NCI-H1694 treated with DMSO at 0.1 percent for 48 hours (cell line): Measurements from ENCODE around the gene SUSD6.
"Not testable (repeated sequence)": the region's sequence is repeated elsewhere in the genome, so short reads cannot be mapped to it uniquely, and the experiment has no call there.

Experiments
- DNase-seq: peaks from one replicate; lab custom pipeline; 2025; lab: John Stamatoyannopoulos, UW

SUSD6 gene

DNA sequence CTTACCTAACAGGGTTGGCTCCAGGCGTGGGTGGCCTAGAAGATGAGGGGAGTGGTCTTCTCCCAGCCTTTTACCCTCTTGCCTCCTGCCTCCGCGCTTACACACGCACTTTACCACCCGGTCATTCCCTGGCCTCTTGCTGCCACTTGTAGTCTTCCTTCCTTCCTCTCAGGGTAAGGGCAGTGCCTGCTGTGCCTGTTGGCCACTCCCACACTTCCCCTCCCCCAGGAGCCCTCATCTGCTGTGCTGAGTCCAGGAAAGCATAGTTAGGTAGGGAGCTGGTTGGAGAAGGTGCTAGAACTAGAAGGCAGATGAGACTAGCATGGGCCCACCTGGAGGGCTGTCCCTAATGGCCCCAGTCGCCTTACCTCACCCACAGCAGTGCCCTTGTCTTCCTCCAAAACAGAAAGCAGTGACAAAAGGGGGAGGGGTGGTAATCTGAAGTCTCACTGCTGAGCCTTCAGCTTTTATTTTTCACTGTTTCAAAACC is 101.2 kb downstream of the SUSD6 start:
- DNase-seq, result peak; percentile 44

DNA sequence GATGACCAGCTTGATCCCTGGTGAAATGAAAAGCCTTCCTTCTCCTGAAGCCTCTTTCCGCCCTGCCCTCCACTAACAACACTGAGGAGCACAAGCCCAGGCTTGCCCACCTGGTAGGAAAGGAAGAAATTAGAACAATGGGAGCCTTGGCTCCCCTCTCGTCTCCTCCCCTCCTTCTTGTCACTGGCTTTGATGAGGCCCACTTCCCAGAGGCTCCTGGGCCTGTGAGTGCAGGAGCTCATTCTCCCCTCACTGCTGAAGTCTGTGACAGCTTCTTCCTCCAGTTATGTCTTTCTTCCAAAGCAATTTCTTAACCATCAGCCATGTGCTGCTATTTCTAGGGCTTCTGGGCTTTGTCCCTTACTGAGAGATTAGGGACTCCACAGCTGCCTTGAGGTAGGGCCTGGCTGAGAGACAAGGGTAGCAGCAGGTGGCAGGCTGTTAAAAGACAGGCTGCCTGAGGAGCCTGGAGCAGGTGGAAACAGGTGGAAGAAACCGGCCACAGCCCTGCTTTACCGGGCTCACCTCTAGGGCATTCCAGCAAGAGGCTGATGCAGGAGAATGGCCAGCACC is 101.9 kb downstream of the SUSD6 start:
- DNase-seq, result peak; percentile 57

DNA sequence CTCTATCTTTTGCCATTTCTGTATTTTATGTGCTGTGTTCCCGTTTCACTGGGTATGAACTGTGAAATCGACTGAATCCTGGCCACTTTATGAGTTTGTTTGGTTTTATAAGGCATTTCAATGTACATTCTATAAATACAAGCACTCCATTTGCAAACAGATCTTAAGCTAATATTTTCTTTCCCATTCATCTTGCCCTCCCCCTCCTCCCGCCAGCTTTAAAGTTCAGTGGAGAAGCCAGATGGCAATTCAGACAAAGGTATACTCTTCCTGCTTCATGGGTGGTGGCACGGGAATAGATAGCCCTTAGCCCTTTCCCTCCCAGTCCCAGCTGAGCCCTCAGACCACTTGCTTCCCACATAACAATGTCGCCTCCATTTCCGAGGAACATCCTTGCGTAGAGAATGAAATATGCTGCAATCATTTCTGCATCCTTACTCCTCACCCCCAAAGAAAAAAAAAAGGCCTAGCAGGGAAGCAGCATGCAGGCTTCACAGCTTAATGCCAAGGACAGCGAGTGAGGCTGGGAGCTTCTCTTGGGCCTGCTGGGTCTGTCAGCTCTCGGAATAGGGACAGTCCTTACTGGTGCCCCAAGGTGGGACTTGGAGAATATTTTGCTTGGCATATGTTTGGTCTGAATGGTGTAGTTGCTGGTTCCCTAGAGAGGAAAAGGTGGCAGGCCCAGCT is 102.7 kb downstream of the SUSD6 start:
- DNase-seq, result peak; percentile 62

DNA sequence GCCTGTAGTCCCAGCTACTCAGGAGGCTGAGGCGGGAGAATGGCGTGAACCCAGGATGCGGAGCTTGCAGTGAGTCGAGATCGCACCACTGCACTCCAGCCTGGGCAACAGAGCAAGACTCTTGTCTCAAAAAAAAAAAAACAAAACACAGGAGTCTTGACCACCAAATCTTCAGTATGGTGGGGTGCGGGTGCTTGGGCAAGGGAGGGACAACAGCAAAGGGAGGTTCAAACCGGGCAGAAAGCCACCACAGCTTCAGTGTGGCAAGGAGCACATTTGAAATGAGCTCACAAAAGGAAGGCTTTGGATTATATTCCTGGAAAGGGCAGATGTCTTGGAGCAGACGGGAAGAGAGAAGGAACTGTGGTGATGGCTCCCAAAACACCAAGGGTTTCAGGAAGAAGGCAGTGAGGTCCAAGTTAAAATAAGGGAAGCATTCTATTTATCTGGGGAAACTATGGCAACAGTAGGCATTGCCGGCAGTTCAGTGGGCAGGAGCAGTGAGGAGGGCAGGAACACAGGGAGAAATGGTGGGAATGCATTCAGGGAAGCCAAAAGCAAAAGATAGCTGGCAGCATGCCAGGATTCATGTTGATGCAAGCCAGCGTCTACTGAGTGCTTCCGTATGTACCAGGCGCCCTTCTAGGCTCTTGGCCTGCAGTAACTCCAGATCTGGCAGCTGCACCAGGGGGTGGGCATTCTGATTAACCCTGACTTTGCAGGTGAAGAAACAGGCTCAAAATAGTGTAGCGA is 104.5 kb downstream of the SUSD6 start:
- DNase-seq, result peak; percentile 100

DNA sequence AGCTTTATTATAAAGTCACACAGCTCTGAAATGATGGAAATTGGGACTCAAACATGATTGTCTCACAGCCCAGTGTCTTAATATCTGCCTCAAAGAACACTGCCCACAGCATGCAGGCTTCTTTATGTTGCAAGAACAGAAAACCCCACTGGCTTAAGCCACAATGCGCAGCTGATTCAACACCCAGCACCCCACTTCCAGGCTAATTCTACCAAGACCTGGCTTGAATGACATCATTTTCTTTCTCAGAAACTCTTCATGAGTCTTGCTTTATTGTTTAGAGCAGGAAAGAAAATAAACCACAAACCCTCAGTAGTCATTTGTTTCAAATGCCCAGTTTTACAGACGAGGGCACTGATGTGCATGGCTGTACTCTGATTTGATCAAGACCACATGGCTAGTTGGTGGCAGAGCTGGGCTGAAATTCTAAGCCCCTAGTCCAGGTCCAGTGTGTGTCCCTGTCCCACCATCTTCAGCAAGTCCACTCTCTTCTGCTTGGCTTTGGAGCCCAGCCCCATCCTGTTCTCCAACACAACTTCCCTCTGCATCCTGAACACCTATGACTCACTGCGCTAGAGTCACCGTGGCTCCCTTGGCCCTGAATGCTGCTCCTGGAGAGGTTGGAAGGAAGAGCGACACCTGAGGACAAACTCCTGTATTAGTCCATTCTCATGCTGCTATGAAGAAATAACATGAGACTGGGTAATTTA is 105.2 kb downstream of the SUSD6 start:
- no peak for DNase-seq

DNA sequence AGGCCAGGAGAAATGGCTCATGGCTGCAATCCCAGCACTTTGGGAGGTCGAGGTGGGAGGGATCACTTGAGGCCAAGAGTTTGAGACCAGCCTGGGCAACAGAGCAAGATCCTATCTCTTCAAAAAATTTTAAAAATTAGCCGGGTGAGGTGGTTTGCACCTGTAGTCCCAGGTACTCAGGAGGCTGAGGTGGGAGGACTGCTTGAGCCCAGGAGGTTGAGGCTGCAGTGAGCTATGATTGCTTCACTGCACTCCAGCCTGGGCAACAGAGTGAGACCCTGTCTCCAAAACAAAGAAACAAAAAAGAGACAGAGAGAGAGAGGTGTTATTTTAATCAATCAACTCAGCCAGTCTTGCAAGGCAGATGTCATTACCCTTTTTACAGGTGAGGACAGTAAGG is 107.2 kb downstream of the SUSD6 start:
- DNase-seq, result not testable (repeated sequence)

DNA sequence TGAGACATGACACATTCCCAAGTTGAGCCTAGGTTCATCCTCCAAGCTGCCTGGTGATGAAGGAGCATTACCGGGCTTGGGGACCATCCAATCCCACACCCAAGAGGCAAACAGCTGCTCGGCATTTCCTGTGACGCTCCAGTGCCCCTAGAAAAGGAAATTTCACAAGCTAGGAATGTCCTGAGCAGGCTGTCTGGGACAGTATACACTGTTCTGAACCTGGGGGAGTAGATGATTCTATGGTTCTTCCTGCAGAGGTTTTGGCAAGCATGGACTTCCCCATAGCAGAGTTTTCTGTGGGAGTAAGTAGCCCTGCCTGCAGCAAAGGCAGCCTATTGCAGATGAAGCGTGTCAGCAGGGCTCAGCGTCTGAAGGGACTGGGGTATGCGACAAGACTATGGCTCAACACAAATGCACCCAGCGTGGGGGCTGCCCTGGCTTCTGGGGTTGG is 108.1 kb downstream of the SUSD6 start:
- peak; percentile 38 for DNase-seq

DNA sequence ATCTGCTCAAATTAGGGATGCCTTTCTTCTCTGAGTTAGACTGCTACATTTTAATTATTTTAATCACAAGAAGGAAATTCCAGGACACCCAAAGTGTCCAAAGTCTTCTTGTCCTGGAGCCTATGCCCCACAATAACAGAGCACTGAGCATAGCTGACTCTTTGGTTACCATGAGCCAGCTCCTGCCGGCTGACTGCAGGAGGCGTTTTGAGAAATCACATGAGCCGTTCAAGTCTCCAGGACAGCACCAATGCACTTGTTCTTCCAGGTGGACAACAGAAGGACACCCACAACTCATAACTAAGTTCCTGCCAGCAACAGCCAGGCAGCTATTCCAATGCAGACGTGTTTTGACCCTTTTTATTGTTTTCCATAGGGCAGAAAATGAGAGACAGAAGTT is 109.5 kb downstream of the SUSD6 start:
- DNase-seq, result no peak

DNA sequence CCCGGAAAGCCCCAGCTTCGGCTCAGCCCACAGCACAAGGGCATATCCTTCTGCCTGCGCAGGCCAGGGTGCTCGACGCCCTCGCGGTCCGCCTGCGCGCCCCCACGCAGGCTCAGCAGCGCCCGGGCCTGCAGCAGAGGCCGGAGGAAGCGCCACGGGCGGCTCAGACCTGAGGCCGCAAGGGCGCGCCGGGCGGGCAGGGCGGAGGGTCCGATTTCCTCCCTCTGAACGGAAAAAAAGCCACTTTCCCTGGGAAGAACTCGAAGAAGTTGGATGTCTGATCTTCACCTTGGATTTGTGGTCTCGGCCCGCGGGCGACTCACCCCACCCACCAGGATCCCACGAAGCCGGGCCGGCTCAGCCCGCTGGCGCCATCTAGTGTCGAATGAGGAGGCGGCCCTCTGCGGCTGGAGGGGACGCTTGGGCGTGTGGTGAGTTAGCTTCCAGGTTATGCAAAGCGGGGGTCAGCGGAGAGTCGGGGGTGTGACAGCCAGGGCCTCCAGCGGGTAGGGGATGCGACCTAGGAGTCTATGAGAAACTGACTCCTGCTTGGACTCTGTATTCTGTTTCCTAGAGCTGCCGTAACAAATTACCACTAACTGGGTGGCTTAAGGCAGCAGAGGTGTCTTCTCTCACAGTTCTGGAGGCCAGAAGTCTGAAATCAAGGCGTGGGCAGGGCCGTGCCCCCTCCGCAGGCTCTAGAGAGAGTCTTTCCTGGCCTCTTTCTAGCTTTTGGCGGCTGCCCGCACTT is 115.5 kb downstream of the SUSD6 start:
- peak; percentile 68 for DNase-seq

DNA sequence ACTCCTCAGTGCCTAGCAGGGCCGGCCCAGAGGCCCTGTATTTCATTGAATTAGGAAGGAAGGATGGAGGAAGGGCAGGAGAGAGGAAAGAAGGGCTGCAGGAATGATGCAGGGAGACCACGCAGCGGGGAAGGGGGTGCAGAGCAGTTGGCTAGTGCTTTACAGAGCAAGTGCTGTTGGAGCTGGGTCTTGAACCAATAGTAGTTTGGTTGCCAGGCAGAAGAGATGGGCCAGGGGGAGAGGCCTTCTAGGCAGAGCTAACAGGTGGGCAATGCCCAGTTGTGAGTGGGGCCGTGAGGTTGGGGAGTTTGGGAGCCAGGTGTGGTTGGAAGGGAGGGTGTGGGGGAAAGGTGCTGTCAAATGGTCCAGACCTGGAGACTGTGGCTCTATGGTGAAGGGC is 116.5 kb downstream of the SUSD6 start:
- no peak for DNase-seq

DNA sequence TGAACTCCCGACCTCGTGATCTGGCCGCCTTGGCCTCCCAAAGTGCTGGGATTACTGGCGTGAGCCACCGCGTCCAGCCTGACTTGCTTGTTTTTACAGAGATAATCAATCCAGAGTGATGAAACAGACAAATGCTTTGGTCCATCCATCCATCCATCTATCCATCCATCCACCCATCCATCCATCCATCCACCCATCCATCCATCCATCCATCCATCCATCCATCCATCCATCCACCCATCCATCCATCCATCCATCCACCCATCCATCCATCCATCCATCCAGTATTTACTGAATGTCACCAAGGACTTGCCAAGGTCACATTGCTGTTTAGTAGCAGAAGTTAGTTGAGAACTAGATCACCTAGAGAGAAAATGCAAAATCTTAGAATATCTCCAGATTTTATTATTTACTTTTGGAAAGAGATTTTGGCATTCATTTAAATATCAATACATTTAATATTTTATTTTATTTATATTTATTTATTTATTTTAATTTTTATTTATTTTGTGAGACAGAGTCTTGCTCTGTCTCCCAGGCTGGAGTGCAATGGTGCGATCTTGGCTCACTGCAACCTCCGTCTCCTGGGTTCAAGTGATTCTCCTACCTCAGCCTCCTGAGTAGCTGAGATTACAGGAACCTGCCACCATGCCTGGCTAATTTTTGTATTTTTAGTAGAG is 120.7 kb downstream of the SUSD6 start:
- DNase-seq, result not testable (repeated sequence)

DNA sequence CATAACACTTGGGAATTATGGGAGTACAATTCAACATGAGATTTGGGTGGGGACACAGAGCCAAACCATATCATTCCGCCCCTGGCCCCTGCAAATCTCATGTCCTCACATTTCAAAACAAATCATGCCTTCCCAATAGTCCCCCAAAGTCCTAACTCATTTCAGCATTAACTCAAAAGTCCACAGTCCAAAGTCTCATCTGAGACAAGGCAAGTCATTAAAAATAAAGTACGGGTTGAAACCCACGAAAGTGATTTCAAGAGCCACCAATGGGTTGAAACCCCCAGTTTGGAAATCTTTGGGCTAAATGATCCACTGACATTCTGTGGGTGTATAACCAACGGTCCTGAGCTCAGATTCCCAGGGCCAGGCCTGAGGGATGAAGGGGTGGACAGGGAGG is 125.0 kb downstream of the SUSD6 start:
- DNase-seq, result not testable (repeated sequence)

DNA sequence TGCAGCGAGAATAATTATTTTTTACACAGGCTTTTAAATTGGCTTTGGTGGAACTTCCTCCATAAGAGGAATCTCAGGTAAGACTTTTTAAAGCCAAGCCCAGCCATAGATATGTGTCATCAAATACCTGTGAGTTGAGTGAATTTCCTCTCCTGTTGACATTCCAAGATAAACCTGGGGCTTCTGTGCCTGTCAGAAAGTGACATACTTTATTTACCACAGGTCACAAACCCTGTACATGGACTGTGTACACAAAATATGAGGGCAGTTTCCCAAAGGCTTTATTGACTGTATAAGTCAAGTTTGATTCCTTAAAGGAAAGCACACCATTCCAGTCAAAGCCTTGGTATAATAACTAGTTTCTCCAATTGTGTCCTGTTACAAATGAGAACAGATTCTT is 129.7 kb downstream of the SUSD6 start:
- DNase-seq, result no peak

DNA sequence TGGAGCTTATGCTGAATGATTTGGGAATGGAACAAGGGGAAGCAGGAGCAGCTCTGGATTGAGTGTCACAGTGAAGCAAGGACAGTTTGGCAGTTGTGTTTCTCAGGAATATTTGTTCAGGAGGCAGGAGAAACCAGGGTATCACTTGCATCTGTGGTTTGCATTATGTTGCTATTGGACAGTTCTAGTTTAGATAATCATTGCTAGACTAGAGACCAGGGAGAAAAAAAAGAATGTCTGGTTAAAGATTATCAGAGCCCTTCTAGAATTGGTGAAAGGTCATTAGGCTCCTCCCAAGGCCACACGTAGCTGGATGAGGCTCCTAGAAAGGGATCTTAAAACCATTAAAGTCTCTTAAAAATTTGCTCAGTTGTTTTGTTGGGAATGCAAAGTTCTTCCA is 138.6 kb downstream of the SUSD6 start:
- DNase-seq, result no peak

DNA sequence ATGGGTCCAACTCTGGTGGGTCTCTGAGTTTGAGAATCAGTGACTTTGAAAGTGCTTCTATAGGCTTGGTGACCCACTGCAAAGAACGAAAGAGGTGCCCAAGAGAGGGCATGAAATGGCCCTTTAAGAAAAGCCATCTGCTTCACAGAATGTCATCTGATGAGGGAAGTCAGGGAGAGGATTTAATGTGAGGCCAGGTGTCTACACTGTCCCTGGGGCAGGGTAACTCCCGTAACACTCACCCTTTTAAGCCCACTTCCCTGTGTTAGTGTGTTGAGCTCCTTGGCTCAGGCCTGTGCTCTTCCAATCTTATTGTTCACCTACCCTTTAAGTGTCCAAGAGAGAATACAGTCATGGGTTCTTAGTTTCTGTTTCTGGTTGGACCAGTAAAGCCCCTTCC is 139.1 kb downstream of the SUSD6 start:
- no peak for DNase-seq

DNA sequence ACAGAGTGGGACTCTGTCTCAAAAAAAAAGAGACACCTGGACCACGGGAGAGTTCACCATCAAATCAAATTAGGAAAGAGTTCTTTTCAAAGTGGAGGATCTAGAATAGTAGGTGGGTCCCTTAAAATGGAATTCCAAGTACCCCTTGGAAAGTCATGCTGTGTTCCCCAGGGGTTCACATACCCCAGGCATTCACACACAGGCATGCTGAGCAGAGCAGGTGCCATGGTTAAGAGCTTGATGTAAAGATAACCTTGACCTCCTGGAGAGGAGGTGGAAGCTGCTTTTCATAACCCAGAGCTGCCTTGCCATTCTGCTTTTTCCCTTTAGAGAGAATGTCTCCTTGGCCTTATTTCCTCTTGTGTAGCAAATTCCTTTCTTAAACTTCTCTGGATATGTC is 141.4 kb downstream of the SUSD6 start:
- no peak for DNase-seq

DNA sequence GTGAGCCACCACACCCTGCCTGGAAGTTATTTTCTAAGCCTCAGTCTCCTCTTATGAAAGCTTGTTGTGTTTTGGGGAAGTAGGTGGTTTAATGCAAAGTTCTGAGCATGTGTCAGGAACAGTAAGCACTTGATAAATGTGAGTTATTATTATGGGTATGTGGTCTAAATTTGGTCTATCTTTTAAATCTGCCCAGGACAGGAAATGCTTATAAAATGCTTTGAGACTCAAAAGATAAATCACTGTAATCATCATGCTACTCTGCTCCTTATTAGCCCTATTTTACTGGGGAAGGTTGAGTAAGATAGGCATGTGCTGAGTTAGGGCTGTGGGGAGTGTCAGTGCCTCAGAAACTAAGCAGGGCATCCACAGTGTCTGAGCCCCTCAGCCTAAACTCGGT is 142.5 kb downstream of the SUSD6 start:
- DNase-seq, result no peak

DNA sequence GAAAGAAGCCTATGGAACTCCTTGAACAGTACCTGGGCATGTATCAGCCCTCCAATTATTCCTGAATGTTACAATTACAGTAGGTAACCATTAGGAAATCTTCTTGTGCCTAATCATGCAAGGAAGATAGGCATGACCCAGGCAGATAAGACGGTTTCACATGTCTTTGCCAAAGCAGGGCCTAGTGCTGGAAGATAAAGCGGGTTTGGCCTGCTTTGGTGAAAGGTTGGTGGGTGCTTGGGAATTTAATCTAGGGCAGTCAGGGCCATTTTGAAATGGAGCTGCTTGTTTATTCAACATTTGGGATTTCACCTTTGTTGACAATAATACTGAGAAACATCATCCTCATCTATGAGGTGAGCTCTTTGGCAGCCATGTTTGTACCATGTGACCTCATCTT is 143.1 kb downstream of the SUSD6 start:
- DNase-seq, result no peak

DNA sequence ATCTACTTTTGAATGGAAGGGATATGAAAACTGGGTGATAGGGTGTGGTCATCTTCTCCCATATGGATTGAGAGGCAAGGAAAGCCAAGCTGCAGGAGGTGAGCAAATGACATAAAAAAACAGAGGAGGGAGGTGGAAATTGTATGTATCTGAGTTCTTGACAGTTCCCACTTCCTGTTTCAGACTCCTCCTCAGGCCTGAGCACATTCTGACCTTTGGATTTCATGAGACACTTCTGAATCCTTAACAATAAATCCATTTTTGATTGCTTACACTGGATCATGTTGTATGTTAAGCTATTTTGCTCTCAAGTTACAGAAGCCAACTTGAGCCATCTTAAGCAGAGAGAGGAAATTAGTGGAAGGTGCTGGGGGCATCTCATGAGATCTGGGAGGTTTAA is 143.9 kb downstream of the SUSD6 start:
- DNase-seq, result no peak

DNA sequence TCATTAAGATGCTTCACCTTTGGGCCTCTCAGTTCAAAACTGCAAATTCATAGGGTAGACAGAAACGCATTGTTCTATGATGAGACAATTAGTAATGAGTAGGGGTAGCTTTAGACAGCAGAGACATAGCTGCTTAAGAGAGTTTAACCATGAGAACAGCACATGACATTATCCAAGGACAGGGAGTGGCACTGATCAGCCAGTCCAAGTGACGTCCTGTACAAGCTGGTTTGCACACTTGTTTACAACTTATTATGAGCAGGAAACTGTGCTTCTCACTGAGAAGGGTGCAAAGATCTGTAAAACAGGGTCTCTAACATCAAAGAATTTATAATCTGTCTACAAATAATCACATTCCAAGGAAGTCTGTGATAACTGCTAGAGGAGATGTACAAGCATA is 144.4 kb downstream of the SUSD6 start:
- no peak for DNase-seq

DNA sequence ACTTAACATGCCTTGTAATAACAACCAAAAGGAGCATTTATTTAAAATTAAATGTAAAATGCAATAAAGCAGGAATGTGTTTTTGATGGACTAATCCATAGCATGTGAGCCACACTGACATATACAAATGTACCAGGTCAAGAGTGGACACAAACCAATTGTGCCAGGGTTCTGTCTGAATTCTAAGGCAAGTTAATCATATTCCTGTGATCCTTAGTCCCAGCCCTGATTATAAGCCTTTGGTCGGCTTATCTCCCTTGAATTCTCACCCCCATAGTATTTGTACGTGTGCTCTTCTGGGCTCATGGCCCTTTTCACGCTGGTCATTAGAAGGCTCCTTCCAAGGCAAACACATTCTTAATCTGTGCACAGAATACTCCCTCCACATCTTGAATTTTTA is 144.9 kb downstream of the SUSD6 start:
- no peak for DNase-seq
